Measurements from ENCODE around the gene KRTAP1-4.

The KRTAP1-4 gene

DNA sequence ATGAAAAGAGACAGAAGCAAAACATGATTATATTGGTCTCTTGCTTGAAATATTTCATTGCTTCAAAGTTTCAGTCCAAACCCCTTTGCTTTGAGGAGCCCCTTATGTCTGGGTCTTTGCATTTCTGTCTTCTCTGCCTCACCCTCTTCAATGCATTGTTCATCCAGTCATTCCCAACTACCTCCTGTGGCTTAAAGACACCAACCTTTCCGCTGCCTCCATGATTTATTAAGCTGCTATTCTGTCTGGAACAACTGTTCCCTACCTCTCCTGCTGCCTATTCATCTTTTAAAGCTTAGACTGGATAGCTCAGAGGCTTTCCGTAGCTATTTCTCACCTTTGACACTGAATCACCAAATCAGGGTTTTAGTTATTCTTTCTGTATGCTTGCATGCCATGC, 32.6 kb downstream of the KRTAP1-4 start:
- no peak overlapping the region for H3K27ac Mint-ChIP-seq
- no peaks in the 10 kb centered on the region for H3K9me3 Mint-ChIP-seq
- H3K4me3 Mint-ChIP-seq, result no peak overlapping the region
- H3K4me1 Mint-ChIP-seq, result no peaks in the 10 kb centered on the region
- peaks cover 20% of the 10 kb centered on the region for H3K27me3 Mint-ChIP-seq
- peaks cover 2% of the 10 kb centered on the region for H3K36me3 Mint-ChIP-seq

DNA sequence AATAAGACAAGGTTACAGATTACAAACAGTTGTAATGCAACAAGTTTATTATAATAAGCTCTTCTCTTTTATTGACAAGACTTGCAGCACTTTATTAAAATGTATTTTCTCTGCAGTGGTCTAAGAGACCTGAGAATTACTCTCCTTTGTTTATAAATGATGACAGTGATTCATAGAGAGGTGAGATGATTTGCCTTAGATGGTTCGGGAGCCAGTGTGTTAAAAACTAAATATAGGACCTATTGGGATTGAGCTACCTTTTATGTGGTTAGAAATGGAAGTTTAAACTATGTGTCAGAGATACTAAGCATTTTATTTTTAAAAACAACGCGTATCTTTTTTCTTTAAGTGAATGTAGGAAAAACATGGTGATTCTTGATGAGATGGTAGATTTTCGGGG, 33.2 kb downstream of the KRTAP1-4 start:
- Mint-ChIP-seq H3K27ac (no peak overlapping the region), H3K27me3 (peaks cover 23% of the 10 kb centered on the region), H3K4me3 (no peak overlapping the region), H3K36me3 (peaks cover 2% of the 10 kb centered on the region), H3K4me1 (no peaks in the 10 kb centered on the region), H3K9me3 (no peaks in the 10 kb centered on the region)

DNA sequence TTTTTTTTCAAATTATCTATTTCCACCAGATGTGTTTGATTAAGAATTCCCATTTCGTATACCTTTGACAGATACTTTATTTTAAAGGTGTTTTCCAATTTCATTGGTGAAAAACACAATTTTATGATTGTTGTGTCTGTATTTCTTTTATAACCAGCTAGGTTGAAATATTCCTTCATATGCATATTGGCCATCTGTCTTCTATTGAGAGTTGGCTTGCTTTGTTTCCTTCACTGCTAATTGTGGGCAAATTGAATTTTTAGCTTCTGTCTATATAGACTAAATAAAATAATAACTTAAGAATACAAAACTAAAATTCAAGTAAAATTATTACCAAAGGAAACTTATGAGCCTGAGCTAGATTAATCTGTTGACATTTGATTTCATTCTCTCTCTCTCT, 34.9 kb downstream of the KRTAP1-4 start:
- Mint-ChIP-seq H3K4me1 (no peaks in the 10 kb centered on the region), H3K4me3 (no peak overlapping the region), H3K27ac (no peak overlapping the region), H3K27me3 (peaks cover 23% of the 10 kb centered on the region), H3K9me3 (no peaks in the 10 kb centered on the region), H3K36me3 (peaks cover 2% of the 10 kb centered on the region)

DNA sequence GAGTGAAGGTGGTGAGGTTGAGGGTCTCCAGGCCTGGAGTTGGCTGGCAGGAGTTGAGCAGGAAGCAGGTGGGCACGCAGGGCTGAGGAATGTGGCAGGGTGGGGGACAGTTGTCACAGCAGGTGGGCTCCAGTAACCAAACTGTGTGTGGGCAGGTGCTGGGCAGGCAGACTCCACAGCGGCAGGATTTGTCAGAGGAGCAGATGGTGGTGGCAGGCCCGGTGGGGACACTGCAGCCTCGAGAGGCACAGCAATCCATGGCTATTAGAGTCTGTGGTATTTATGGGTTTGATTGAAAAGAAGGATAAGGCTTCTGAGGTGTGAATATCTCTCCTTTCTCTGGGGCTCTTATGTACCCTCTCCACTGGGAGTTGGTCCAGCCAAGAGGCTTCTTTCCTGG, 36.2 kb downstream of the KRTAP1-4 start, which contains the start of gene KRTAP3-3:
KRTAP3-3 (minus strand) TSS at position 326 of the 400 bp plus-strand sequence; CDS start at position 259, 67 bp downstream.
- H3K27ac Mint-ChIP-seq, result no peak within 1 kb of the TSS
- no peaks in the 10 kb centered on the region for H3K4me1 Mint-ChIP-seq
- H3K9me3 Mint-ChIP-seq, result no peaks in the 10 kb centered on the region
- H3K4me3 Mint-ChIP-seq, result no peak within 1 kb of the TSS
- H3K36me3 Mint-ChIP-seq, result no peaks in the 10 kb centered on the region
- H3K27me3 Mint-ChIP-seq, result peaks cover 19% of the 10 kb centered on the region

DNA sequence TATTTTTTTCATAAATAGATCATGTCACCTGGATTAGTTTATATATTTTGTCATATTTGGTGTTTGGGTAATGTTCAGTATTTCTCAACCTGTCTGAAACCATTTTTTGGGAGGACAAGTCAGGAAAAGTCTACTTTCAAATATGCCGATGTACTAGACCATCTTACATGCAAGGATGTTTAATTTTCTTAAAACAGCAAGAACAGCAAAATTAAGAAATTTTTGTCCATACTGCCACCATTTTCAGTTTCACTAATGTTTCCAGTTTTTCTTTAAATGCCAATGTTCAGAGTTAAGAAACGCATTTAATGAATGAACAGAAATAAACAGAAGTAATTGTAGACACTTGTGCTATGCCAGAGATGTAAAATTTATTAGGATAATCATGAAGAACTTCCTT, 36.9 kb downstream of the KRTAP1-4 start:
- Mint-ChIP-seq H3K27me3 (peaks cover 16% of the 10 kb centered on the region), H3K27ac (no peak overlapping the region), H3K9me3 (no peaks in the 10 kb centered on the region), H3K36me3 (no peaks in the 10 kb centered on the region), H3K4me1 (no peaks in the 10 kb centered on the region), H3K4me3 (no peak overlapping the region)

DNA sequence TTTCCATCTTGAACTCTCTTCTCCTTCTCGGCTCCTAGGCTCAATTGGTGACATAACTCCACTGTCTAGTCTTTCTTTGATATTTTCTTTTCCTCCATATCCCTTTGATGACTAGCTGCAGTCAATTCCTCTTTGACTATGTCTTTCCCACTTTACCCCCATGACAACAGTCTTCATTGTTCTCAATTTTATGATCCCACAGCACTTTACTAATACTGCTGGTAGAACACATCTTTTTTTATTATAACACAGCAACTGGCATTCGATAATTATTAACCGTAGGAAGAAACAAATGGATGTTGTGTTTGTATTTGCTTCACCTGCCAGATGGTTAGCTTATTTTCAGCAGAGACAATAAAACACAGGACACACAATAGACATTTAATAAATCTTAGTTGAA, 37.3 kb downstream of the KRTAP1-4 start:
- Mint-ChIP-seq H3K4me3 (no peak overlapping the region), H3K27me3 (peaks cover 16% of the 10 kb centered on the region)

DNA sequence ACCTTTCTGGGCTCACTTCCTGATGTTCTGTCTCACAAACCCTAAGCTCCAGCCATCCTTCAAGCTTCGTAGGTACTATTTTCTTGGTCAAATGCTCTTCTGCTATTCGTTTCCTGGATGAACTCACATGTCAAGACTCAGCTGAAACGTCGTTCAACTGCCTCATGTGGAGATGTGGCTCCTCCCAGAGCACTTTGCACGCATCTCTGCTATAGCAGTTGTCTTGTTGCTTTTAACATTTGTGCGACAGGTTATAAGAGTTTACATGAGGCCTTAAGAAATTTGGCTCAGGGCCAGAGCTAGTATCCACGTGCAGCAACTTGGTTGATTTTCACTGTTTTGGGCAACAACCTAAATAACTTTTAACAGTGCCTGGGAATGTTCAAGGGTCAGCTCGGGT, 43.1 kb downstream of the KRTAP1-4 start:
- Mint-ChIP-seq H3K36me3 (no peaks in the 10 kb centered on the region), H3K4me1 (no peaks in the 10 kb centered on the region), H3K4me3 (no peak overlapping the region), H3K27ac (no peak overlapping the region), H3K27me3 (peaks cover 2% of the 10 kb centered on the region), H3K9me3 (no peaks in the 10 kb centered on the region)

More for the DNA sequence above, 37.3 kb downstream of the KRTAP1-4 start:
- no peaks in the 10 kb centered on the region for H3K9me3 Mint-ChIP-seq
- H3K36me3 Mint-ChIP-seq, result no peaks in the 10 kb centered on the region
- H3K4me1 Mint-ChIP-seq, result no peaks in the 10 kb centered on the region
- H3K27ac Mint-ChIP-seq, result no peak overlapping the region

DNA sequence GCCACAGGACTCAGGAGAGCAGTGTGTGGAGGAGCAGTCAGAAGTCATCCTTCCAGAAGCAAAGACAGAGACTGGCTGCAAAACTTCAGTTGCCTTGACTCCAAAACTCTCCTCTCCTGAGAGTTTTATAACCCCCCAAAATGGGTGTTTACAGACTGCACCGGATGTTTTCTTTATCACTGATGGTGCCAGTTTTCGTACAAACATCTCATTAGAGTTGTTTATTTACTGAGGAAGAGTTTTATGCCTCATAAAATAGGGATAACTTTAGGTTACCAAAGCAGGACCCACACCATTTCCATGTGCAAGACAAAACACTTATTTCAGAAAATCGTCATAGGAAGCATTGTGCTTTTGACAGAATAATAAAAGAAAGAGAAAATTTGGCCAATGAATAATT, 45.8 kb downstream of the KRTAP1-4 start, which contains the start of gene KRT40:
KRT40 (minus strand) TSS at position 101 of the 400 bp plus-strand sequence; CDS start at position 48, 53 bp downstream.
- H3K27me3 Mint-ChIP-seq, result peaks cover 2% of the 10 kb centered on the region
- no peaks in the 10 kb centered on the region for H3K36me3 Mint-ChIP-seq
- H3K4me3 Mint-ChIP-seq, result no peak within 1 kb of the TSS
- no peaks in the 10 kb centered on the region for H3K9me3 Mint-ChIP-seq
- H3K4me1 Mint-ChIP-seq, result no peaks in the 10 kb centered on the region
- no peak within 1 kb of the TSS for H3K27ac Mint-ChIP-seq

DNA sequence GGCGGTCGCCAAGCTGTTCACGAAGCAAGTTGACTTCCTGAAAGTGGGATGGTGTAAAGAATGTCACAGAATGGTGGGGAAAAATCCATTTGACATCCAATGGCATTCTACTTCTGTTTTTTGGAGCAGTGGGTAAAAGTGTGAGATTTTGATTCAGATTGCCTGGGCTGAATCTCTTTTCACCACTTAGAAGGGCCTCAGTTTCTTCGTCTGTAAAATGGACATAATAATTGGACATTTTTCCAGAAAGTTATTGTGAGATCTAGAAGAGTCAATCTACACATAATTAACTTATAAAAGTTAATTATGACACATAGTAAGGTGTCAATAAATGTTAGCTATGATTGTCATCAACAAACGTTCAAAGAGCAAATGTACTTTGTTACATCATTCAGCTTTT, 48.9 kb downstream of the KRTAP1-4 start:
- Mint-ChIP-seq H3K27ac (no peak overlapping the region), H3K27me3 (peaks cover 5% of the 10 kb centered on the region), H3K4me3 (no peak overlapping the region), H3K36me3 (no peaks in the 10 kb centered on the region), H3K9me3 (no peaks in the 10 kb centered on the region), H3K4me1 (no peaks in the 10 kb centered on the region)

DNA sequence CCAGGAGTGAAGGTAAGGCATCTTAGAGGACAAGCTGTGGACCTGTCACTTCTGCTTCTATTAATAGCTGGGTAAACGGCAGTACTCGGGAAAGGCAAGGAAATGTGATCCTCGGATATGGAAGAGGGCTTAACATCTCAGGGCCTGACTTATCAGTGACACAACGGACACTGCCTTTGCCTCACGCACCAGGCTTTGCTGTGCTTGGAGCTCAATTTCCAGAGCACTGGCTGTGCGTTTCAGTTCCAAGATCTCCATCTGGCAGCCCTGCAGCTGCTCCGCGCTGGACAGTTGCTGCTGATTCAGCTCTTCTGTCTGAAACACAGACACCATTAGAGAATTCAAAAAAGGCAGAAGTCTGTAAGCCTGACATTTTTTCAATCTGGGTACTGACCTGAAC, 49.4 kb downstream of the KRTAP1-4 start:
- no peak overlapping the region for H3K27ac Mint-ChIP-seq
- H3K4me1 Mint-ChIP-seq, result no peaks in the 10 kb centered on the region
- H3K9me3 Mint-ChIP-seq, result no peaks in the 10 kb centered on the region
- H3K36me3 Mint-ChIP-seq, result no peaks in the 10 kb centered on the region
- no peak overlapping the region for H3K4me3 Mint-ChIP-seq
- peaks cover 5% of the 10 kb centered on the region for H3K27me3 Mint-ChIP-seq

DNA sequence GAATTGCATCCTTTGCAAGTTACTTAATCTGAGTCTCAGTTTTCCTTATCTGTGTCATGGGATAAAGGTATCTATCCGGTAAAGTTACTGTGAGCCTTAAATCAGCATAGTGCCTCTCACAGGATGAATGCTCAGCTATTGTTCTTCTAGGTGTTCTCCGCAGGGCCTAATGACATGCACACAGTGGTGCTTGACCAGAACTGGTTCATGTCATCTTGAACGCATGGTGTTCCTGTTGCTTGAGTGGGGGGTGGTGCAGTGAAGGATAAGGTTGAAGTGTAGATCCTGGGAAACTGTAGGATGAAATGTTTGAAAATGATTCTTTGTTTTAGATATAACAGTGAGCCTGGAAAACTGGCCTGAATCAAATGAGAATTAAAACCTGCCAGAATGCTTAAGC, 49.9 kb downstream of the KRTAP1-4 start:
- H3K9me3 Mint-ChIP-seq, result no peaks in the 10 kb centered on the region
- peaks cover 7% of the 10 kb centered on the region for H3K27me3 Mint-ChIP-seq
- H3K27ac Mint-ChIP-seq, result no peak overlapping the region
- H3K4me1 Mint-ChIP-seq, result no peaks in the 10 kb centered on the region
- H3K36me3 Mint-ChIP-seq, result no peaks in the 10 kb centered on the region
- H3K4me3 Mint-ChIP-seq, result no peak overlapping the region

All from activated naive CD4-positive, alpha-beta T cell treated with anti-CD3 and anti-CD28 coated beads, Interleukin-2, amount 50 U/mL, for 24 hours (primary cell).